ENCODE measurements around the gene NFIC.
A peak's percentile ranks its signal among the peaks of the same experiment; 100 is the strongest.
"Not testable (repeated sequence)": the region's sequence is repeated elsewhere in the genome, so short reads cannot be mapped to it uniquely, and the experiment has no call there.

Gene NFIC

GRCh38 chr19:3452942-3453214, 86.5 kb downstream of the NFIC start:
- not testable (repeated sequence) for H4K8ac ChIP-seq (ENCODE audit: low read depth, low read length); H3K36me3 ChIP-seq (replicated peaks in 1 of 2; ENCODE audit: control insufficient read depth in 2 of 2, insufficient read depth in 2 of 2, low read length in 2 of 2); H2BK12ac ChIP-seq (ENCODE audit: low read length); H3K79me1 ChIP-seq (ENCODE audit: low read depth, low read length); H3K4me2 ChIP-seq (ENCODE audit: insufficient read depth, low read length, poor library complexity, severe bottlenecking); H3K4ac ChIP-seq (ENCODE audit: low read length); H3K18ac ChIP-seq (ENCODE audit: low read length); H3K27ac ChIP-seq (replicated peaks; ENCODE audit: low read length); H3K9ac ChIP-seq (ENCODE audit: low read depth, low read length, poor library complexity); H4K91ac ChIP-seq (ENCODE audit: low read depth, low read length, poor library complexity); H2BK15ac ChIP-seq (ENCODE audit: low read length); H3K9me3 ChIP-seq (replicated peaks in 1 of 2; ENCODE audit: control insufficient read depth in 2 of 2, insufficient read depth in 1 of 2, low read depth in 1 of 2, low read length in 2 of 2); DNase-seq (ENCODE audit: low spot score); H3K4me1 ChIP-seq (ENCODE audit: control insufficient read depth in 2 of 2, insufficient read depth in 1 of 2, low read depth in 1 of 2, low read length in 2 of 2); H2BK5ac ChIP-seq (ENCODE audit: low read length); H2AFZ ChIP-seq (ENCODE audit: low read length)
- Histone ChIP-seq H2AK5ac (ENCODE audit: low read depth, low read length) (peak overlapping the region; percentile 40), H3K27me3 (ENCODE audit: control insufficient read depth in 3 of 3, insufficient read depth in 3 of 3, low read depth in 1 of 3, low read length in 3 of 3) (peaks cover 0 to 13% (median 3%) of the 10 kb centered on the region in 3 experiments), H3K4me3 (ENCODE audit: low read length in 2 of 2) (peak overlapping the region in 1 of 2 donors; percentile 4), H2BK120ac (ENCODE audit: low read depth, low read length) (peak overlapping the region; percentile 61), H3K23ac (ENCODE audit: low read depth, low read length, poor library complexity) (peak overlapping the region; percentile 80), H3K14ac (ENCODE audit: low read length) (peak overlapping the region; percentile 21)
- WGBS, 2 donors (ENCODE audit: extremely low coverage in 2 of 2, insufficient read length in 2 of 2, insufficient replicate concordance in 1 of 2): no CpG with 5 or more reads among the region's 10 CpGs

- Histone ChIP-seq H2BK15ac (ENCODE audit: low read length) (no peak overlapping the region), H4K8ac (ENCODE audit: low read depth, low read length) (no peak overlapping the region), H3K23ac (ENCODE audit: low read depth, low read length, poor library complexity) (peak overlapping the region; percentile 73), H3K4me1 (ENCODE audit: control insufficient read depth in 2 of 2, insufficient read depth in 1 of 2, low read depth in 1 of 2, low read length in 2 of 2) (peaks cover 9 to 14% of the 10 kb centered on the region in 2 donors), H3K4me2 (ENCODE audit: insufficient read depth, low read length, poor library complexity, severe bottlenecking) (no peak overlapping the region), H3K27ac (replicated peaks; ENCODE audit: low read length) (no peak overlapping the region), H4K91ac (ENCODE audit: low read depth, low read length, poor library complexity) (no peak overlapping the region), H3K4me3 (ENCODE audit: low read length in 2 of 2) (no peak overlapping the region), H3K9ac (ENCODE audit: low read depth, low read length, poor library complexity) (no peak overlapping the region), H3K18ac (ENCODE audit: low read length) (peak overlapping the region; percentile 71), H3K4ac (ENCODE audit: low read length) (no peak overlapping the region), H2BK120ac (ENCODE audit: low read depth, low read length) (no peak overlapping the region), H2AK5ac (ENCODE audit: low read depth, low read length) (no peak overlapping the region), H3K9me3 (replicated peaks in 1 of 2; ENCODE audit: control insufficient read depth in 2 of 2, insufficient read depth in 1 of 2, low read depth in 1 of 2, low read length in 2 of 2) (no peaks in the 10 kb centered on the region), H3K14ac (ENCODE audit: low read length) (peak overlapping the region; percentile 38), H2AFZ (ENCODE audit: low read length) (no peak overlapping the region), H2BK12ac (ENCODE audit: low read length) (no peak overlapping the region), H3K79me1 (ENCODE audit: low read depth, low read length) (peaks cover 2% of the 10 kb centered on the region), H2BK5ac (ENCODE audit: low read length) (no peak overlapping the region), H3K27me3 (ENCODE audit: control insufficient read depth in 3 of 3, insufficient read depth in 3 of 3, low read depth in 1 of 3, low read length in 3 of 3) (peaks cover 0 to 23% (median 8%) of the 10 kb centered on the region in 3 experiments), H3K36me3 (replicated peaks in 1 of 2; ENCODE audit: control insufficient read depth in 2 of 2, insufficient read depth in 2 of 2, low read length in 2 of 2) (peaks cover 0 to 3% of the 10 kb centered on the region in 2 donors)
- DNase-seq (ENCODE audit: low spot score): no peak
- no CpG with 5 or more reads among the region's 25 CpGs for WGBS, 2 donors (ENCODE audit: extremely low coverage in 2 of 2, insufficient read length in 2 of 2, insufficient replicate concordance in 1 of 2)
Observed at GRCh38 chr19:3453840-3454239, 87.5 kb downstream of the NFIC start.

GRCh38 chr19:3454656-3455392, 88.4 kb downstream of the NFIC start:
- Histone ChIP-seq H3K14ac (ENCODE audit: low read length) (no peak overlapping the region), H3K27me3 (ENCODE audit: control insufficient read depth in 3 of 3, insufficient read depth in 3 of 3, low read depth in 1 of 3, low read length in 3 of 3) (peaks cover 2 to 33% (median 8%) of the 10 kb centered on the region in 3 experiments), H3K4me2 (ENCODE audit: insufficient read depth, low read length, poor library complexity, severe bottlenecking) (no peak overlapping the region), H3K23ac (ENCODE audit: low read depth, low read length, poor library complexity) (no peak overlapping the region), H3K36me3 (replicated peaks in 1 of 2; ENCODE audit: control insufficient read depth in 2 of 2, insufficient read depth in 2 of 2, low read length in 2 of 2) (peaks cover 0 to 3% of the 10 kb centered on the region in 2 donors), H4K91ac (ENCODE audit: low read depth, low read length, poor library complexity) (no peak overlapping the region), H2BK5ac (ENCODE audit: low read length) (no peak overlapping the region), H2BK120ac (ENCODE audit: low read depth, low read length) (no peak overlapping the region), H2BK15ac (ENCODE audit: low read length) (no peak overlapping the region), H4K8ac (ENCODE audit: low read depth, low read length) (no peak overlapping the region), H2AK5ac (ENCODE audit: low read depth, low read length) (peak overlapping the region; percentile 19), H3K4me1 (ENCODE audit: control insufficient read depth in 2 of 2, insufficient read depth in 1 of 2, low read depth in 1 of 2, low read length in 2 of 2) (peaks cover 13 to 18% of the 10 kb centered on the region in 2 donors), H3K9ac (ENCODE audit: low read depth, low read length, poor library complexity) (no peak overlapping the region), H2BK12ac (ENCODE audit: low read length) (no peak overlapping the region), H3K79me1 (ENCODE audit: low read depth, low read length) (peaks cover 2% of the 10 kb centered on the region), H3K9me3 (replicated peaks in 1 of 2; ENCODE audit: control insufficient read depth in 2 of 2, insufficient read depth in 1 of 2, low read depth in 1 of 2, low read length in 2 of 2) (no peaks in the 10 kb centered on the region), H3K27ac (replicated peaks; ENCODE audit: low read length) (no peak overlapping the region), H3K4me3 (ENCODE audit: low read length in 2 of 2) (no peak overlapping the region), H3K18ac (ENCODE audit: low read length) (no peak overlapping the region), H2AFZ (ENCODE audit: low read length) (no peak overlapping the region), H3K4ac (ENCODE audit: low read length) (no peak overlapping the region)
- no CpG with 5 or more reads among the region's 15 CpGs for WGBS, 2 donors (ENCODE audit: extremely low coverage in 2 of 2, insufficient read length in 2 of 2, insufficient replicate concordance in 1 of 2)
- DNase-seq (ENCODE audit: low spot score): no peak

GRCh38 chr19:3455393-3455955, 89.1 kb downstream of the NFIC start:
- H3K36me3 ChIP-seq (replicated peaks in 1 of 2; ENCODE audit: control insufficient read depth in 2 of 2, insufficient read depth in 2 of 2, low read length in 2 of 2): peaks cover 0 to 3% of the 10 kb centered on the region in 2 donors
- no peak for DNase-seq (ENCODE audit: low spot score)
- no CpG with 5 or more reads among the region's 7 CpGs for WGBS, 2 donors (ENCODE audit: extremely low coverage in 2 of 2, insufficient read length in 2 of 2, insufficient replicate concordance in 1 of 2)
- no peak overlapping the region for H2BK12ac ChIP-seq (ENCODE audit: low read length)
- no peak overlapping the region for H2AFZ ChIP-seq (ENCODE audit: low read length)
- H2BK120ac ChIP-seq (ENCODE audit: low read depth, low read length): no peak overlapping the region
- H3K14ac ChIP-seq (ENCODE audit: low read length): no peak overlapping the region
- no peak overlapping the region for H2BK5ac ChIP-seq (ENCODE audit: low read length)
- no peak overlapping the region for H3K27ac ChIP-seq (replicated peaks; ENCODE audit: low read length)
- H3K23ac ChIP-seq (ENCODE audit: low read depth, low read length, poor library complexity): no peak overlapping the region
- H3K79me1 ChIP-seq (ENCODE audit: low read depth, low read length): peaks cover 3% of the 10 kb centered on the region
- H4K8ac ChIP-seq (ENCODE audit: low read depth, low read length): no peak overlapping the region
- H2AK5ac ChIP-seq (ENCODE audit: low read depth, low read length): no peak overlapping the region
- H3K4me3 ChIP-seq (ENCODE audit: low read length in 2 of 2): no peak overlapping the region
- H3K4ac ChIP-seq (ENCODE audit: low read length): no peak overlapping the region
- H4K91ac ChIP-seq (ENCODE audit: low read depth, low read length, poor library complexity): no peak overlapping the region
- no peaks in the 10 kb centered on the region for H3K9me3 ChIP-seq (replicated peaks in 1 of 2; ENCODE audit: control insufficient read depth in 2 of 2, insufficient read depth in 1 of 2, low read depth in 1 of 2, low read length in 2 of 2)
- H3K4me1 ChIP-seq (ENCODE audit: control insufficient read depth in 2 of 2, insufficient read depth in 1 of 2, low read depth in 1 of 2, low read length in 2 of 2): peaks cover 13 to 18% of the 10 kb centered on the region in 2 donors
- H3K9ac ChIP-seq (ENCODE audit: low read depth, low read length, poor library complexity): no peak overlapping the region
- no peak overlapping the region for H3K4me2 ChIP-seq (ENCODE audit: insufficient read depth, low read length, poor library complexity, severe bottlenecking)
- H3K18ac ChIP-seq (ENCODE audit: low read length): no peak overlapping the region
- H2BK15ac ChIP-seq (ENCODE audit: low read length): no peak overlapping the region
- H3K27me3 ChIP-seq (ENCODE audit: control insufficient read depth in 3 of 3, insufficient read depth in 3 of 3, low read depth in 1 of 3, low read length in 3 of 3): peaks cover 2 to 37% (median 8%) of the 10 kb centered on the region in 3 experiments

Data from neuronal stem cell (in vitro differentiated cells).